Esophagus (tissue), 2 donors: ENCODE results near the gene ADAMTS14. TPM values are rescaled to one million over a fixed set of nuclear protein-coding genes. Genes with fewer than 3 reads are reported as not detected.
"Not testable (repeated sequence)": the region's sequence is repeated elsewhere in the genome, so short reads cannot be mapped to it uniquely, and the experiment has no call there.

Source experiments
- H3K27ac ChIP-seq, 2 donors: one replicate each; pipeline ENCODE4 v1.5.1; 2013; ENCODE audit warnings: low read depth in 2 of 2, mild to moderate bottlenecking in 2 of 2, inconsistent platforms in 1 of 2, low read length in 1 of 2, moderate library complexity in 1 of 2
- H3K27me3 ChIP-seq, 2 donors: one replicate each; pipeline ENCODE4 v1.6.1; 2013; ENCODE audit warnings: low read length in 2 of 2, control low read depth in 1 of 2, mild to moderate bottlenecking in 1 of 2; ENCODE audit not compliant: insufficient read depth in 2 of 2, control insufficient read depth in 1 of 2
- H3K36me3 ChIP-seq, 2 donors: one replicate each; pipeline ENCODE4 v1.6.1; 2013; ENCODE audit warnings: low read length in 1 of 2; ENCODE audit not compliant: control insufficient read depth in 2 of 2, insufficient read depth in 2 of 2
- H3K4me1 ChIP-seq, 2 donors: one replicate each; pipeline ENCODE4 v1.6.1; 2013; ENCODE audit warnings: low read length in 1 of 2; ENCODE audit not compliant: control insufficient read depth in 2 of 2, insufficient read depth in 2 of 2
- H3K4me3 ChIP-seq, 2 donors: one replicate each; pipeline ENCODE4 v1.5.1; 2013; ENCODE audit warnings: low read length in 2 of 2, mild to moderate bottlenecking in 2 of 2, low read depth in 1 of 2, moderate library complexity in 1 of 2
- H3K9me3 ChIP-seq, 2 donors: one replicate each; pipeline ENCODE4 v1.6.1; 2013; ENCODE audit warnings: mild to moderate bottlenecking in 2 of 2, low read depth in 1 of 2, low read length in 1 of 2, moderate library complexity in 1 of 2; ENCODE audit not compliant: control insufficient read depth in 2 of 2, insufficient read depth in 1 of 2
- WGBS, 2 donors: extraction: QIAGEN DNeasy Blood & Tissue Kit; methylation state at CpG; one replicate each; pipeline ENCODE4 v1.1.7; 2013; 5-methylcytosine and 5-hydroxymethylcytosine counted together
- polyA plus RNA-seq, 2 donors: library from polyadenylated mRNA; stranded (reverse); fragments of 200-250 nt; gene quantifications; one replicate each; pipeline ENCODE4 v1.2.3, GENCODE V29; 2013
- donor health status: healthy with polysubstance abuse.
- donor health status: Bipolar disorder and iron deficiency.

Gene ADAMTS14
- polyA plus RNA-seq, 2 donors, result 0.59 to 2.2 TPM

GRCh38 chr10:70639640-70640383, 32.5 kb upstream of the ADAMTS14 start:
- H3K4me3 ChIP-seq, H3K4me1 ChIP-seq, H3K9me3 ChIP-seq, H3K36me3 ChIP-seq, H3K27me3 ChIP-seq, H3K27ac ChIP-seq: not testable (repeated sequence)
- 74 to 75% methylated on average over 7 of the region's 7 CpGs for WGBS, 2 donors

GRCh38 chr10:70643272-70643671, 29.0 kb upstream of the ADAMTS14 start:
- H3K4me3 ChIP-seq, H3K36me3 ChIP-seq, H3K9me3 ChIP-seq, H3K27me3 ChIP-seq, H3K4me1 ChIP-seq, H3K27ac ChIP-seq: not testable (repeated sequence)
- WGBS, 2 donors, result 93 to 98% methylated on average over 3 of the region's 3 CpGs

DNA sequence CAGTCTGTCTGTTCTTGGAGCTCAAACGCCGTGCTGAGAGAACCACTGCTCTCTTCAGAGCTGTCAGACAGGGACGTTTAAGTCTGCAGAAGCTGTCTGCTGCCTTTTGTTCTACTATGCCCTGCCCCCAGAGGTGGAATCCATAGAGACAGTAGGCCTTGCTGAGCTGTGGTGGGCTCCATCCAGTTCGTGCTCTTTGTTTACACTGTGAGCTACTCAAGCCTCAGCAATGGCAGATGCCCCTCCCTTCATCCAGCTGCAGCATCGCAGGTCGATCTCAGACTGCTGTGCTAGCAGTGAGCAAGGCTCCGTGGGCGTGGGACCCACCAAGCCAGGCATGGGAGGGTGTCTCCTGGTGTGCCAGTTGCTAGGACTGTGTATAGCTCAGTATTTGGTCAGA, 27.3 kb upstream of the ADAMTS14 start:
- not testable (repeated sequence) for H3K27me3 ChIP-seq, H3K4me3 ChIP-seq, H3K27ac ChIP-seq, H3K9me3 ChIP-seq, H3K36me3 ChIP-seq, H3K4me1 ChIP-seq
- 36 to 60% methylated on average over 8 of the region's 8 CpGs for WGBS, 2 donors

DNA sequence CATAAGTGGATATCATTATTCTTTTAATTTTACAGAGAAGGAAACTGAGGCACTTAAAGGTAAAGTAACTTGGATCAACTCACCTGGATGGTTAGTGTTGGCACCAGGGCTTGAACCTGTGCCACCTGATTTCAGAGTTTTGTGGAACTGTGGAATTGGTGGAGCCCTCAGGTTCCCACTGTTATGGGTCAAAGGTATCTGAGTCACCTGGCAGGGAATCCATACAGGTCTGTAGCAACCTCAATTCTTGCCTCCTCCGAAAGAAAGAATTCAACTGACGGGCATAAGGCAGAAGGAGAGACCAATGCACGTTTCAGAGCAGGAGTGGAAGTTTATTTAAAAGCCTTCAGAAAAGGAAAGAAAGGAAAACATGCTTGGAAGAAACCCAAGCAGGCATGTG, 25.2 kb upstream of the ADAMTS14 start:
- Histone ChIP-seq H3K4me3 (no peak overlapping the region), H3K27ac (no peak overlapping the region), H3K36me3 (no peaks in the 10 kb centered on the region), H3K27me3 (no peaks in the 10 kb centered on the region), H3K9me3 (peaks cover 0 to 5% of the 10 kb centered on the region in 2 donors), H3K4me1 (no peaks in the 10 kb centered on the region)
- 57 to 58% methylated on average over 3 of the region's 3 CpGs for WGBS, 2 donors

DNA sequence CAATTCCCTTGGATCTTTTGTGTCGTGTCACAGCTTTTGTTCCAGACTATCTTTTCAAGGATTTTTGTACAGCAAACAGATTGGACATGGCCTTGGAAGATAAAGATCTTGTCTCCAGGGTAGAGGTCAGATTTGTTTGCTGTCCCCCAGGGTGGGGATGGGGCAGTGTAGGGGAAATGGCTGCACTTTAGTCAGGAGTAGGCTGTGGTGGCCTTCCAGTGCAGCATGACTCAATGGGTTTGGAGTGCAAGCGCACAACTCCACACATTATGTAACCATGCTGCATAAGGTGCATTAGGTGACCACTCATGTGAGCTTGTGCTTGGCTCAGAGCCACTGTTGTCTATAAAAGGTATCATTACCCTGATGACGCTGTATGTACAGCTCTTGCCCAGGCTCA, 23.9 kb upstream of the ADAMTS14 start:
- H3K27me3 ChIP-seq, result no peaks in the 10 kb centered on the region
- H3K27ac ChIP-seq, result no peak overlapping the region
- no peaks in the 10 kb centered on the region for H3K36me3 ChIP-seq
- H3K9me3 ChIP-seq, result peaks cover 0 to 5% of the 10 kb centered on the region in 2 donors
- H3K4me3 ChIP-seq, result no peak overlapping the region
- H3K4me1 ChIP-seq, result peaks cover 0 to 3% of the 10 kb centered on the region in 2 donors
- WGBS, 2 donors, result 92 to 95% methylated on average over 3 of the region's 3 CpGs

DNA sequence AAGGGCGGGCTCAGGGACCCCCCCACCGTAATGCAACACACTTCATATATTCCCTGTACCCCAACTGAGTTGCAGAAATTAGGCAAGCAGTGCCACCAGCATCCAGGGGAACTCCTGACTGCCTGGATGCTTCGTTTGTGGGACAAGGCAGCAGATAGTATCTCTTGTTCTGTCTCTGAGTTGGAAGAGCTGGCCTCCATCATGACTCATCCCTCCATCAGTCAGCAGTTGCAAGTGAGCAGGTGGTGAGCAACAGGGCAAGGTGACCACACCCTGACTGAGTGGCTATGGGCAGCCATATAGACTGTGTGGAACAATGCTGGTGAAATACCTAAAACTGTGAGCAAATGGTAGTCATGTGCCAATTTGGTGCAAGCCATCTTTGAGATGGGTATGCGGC, 22.8 kb upstream of the ADAMTS14 start:
- Histone ChIP-seq H3K4me3 (no peak overlapping the region), H3K4me1 (peaks cover 0 to 5% of the 10 kb centered on the region in 2 donors), H3K27ac (no peak overlapping the region), H3K36me3 (no peaks in the 10 kb centered on the region), H3K9me3 (peaks cover 0 to 5% of the 10 kb centered on the region in 2 donors), H3K27me3 (no peaks in the 10 kb centered on the region)
- WGBS, 2 donors, result 70 to 74% methylated on average over 4 of the region's 4 CpGs

DNA sequence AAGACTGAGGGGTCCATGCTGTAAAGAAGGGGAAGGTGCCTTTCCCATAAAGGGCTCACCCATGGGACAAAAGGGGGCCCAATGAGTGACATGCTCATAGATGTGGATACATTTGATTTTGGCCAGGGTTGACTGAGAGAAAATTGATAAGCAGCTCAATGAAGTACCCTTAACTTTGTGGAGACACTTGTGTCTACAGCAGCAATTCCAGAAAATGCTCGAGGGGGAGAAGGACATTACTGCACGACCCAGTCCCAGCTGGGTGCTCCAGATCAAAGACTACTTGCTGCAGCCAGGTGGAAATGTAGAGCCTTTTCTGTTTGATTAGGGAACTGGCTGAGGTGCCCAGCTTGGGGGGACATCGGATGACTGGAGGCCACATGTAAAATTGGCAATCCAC, 22.2 kb upstream of the ADAMTS14 start:
- no peaks in the 10 kb centered on the region for H3K27me3 ChIP-seq
- WGBS, 2 donors, result 90 to 94% methylated on average over 3 of the region's 3 CpGs

DNA sequence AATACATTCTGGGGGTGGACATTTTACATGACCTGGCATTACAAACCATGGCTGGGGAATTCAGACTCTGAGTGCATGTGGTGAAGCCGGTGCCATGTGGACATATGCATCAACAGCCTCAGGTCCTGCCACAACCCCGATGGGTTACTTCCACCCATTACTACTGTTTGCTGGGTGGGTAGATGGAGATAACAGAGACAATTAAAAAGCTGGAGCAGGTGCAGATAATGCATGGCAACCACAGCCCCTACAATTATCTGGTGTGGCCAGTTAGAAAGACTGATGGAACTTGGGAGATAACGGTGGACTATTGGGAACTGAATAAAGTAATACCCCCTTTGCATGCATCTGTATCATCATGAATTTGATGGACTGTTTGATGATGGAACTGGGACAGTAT, 21.6 kb upstream of the ADAMTS14 start:
- 94% methylated on average over 3 of the region's 3 CpGs for WGBS, 2 donors
- Histone ChIP-seq H3K9me3 (peaks cover 0 to 5% of the 10 kb centered on the region in 2 donors), H3K27me3 (no peaks in the 10 kb centered on the region), H3K4me1 (peaks cover 0 to 5% of the 10 kb centered on the region in 2 donors), H3K4me3 (no peak overlapping the region), H3K27ac (no peak overlapping the region), H3K36me3 (no peaks in the 10 kb centered on the region)

More for the DNA sequence above, 22.2 kb upstream of the ADAMTS14 start:
- H3K27ac ChIP-seq, result no peak overlapping the region
- no peaks in the 10 kb centered on the region for H3K36me3 ChIP-seq
- H3K9me3 ChIP-seq, result peaks cover 0 to 5% of the 10 kb centered on the region in 2 donors
- H3K4me3 ChIP-seq, result no peak overlapping the region
- H3K4me1 ChIP-seq, result peaks cover 0 to 5% of the 10 kb centered on the region in 2 donors

DNA sequence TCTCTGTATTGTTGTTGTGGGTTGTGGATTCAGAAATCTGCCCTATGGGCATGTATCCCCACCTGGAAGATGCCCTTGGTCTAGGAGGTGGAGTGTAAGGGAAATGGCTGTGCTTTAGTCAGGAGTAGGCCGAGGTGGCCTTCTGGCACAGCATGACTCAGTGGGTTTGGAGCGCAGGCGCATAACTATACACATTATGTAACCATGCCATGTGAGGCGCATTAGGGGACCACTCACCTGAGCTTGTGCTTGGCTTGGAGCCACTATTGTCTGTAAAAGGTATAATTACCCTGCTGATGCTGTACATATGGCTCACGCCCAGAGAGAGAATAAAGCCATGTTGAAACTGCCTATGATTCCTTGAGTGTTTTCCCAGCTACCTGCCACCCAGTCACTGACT, 20.6 kb upstream of the ADAMTS14 start:
- Histone ChIP-seq H3K4me3 (no peak overlapping the region), H3K27ac (no peak overlapping the region), H3K9me3 (peaks cover 0 to 5% of the 10 kb centered on the region in 2 donors), H3K4me1 (peaks cover 0 to 5% of the 10 kb centered on the region in 2 donors), H3K27me3 (no peaks in the 10 kb centered on the region), H3K36me3 (no peaks in the 10 kb centered on the region)
- 93 to 94% methylated on average over 5 of the region's 5 CpGs for WGBS, 2 donors
